DMS53 (cell line): Measurements from ENCODE around the gene ADD1.
"Not testable (repeated sequence)": the region's sequence is repeated elsewhere in the genome, so short reads cannot be mapped to it uniquely, and the experiment has no call there.

ENCODE experiments used
- DNase-seq: peaks from one replicate; lab custom pipeline; 2025; lab: John Stamatoyannopoulos, UW

Gene ADD1

DNA sequence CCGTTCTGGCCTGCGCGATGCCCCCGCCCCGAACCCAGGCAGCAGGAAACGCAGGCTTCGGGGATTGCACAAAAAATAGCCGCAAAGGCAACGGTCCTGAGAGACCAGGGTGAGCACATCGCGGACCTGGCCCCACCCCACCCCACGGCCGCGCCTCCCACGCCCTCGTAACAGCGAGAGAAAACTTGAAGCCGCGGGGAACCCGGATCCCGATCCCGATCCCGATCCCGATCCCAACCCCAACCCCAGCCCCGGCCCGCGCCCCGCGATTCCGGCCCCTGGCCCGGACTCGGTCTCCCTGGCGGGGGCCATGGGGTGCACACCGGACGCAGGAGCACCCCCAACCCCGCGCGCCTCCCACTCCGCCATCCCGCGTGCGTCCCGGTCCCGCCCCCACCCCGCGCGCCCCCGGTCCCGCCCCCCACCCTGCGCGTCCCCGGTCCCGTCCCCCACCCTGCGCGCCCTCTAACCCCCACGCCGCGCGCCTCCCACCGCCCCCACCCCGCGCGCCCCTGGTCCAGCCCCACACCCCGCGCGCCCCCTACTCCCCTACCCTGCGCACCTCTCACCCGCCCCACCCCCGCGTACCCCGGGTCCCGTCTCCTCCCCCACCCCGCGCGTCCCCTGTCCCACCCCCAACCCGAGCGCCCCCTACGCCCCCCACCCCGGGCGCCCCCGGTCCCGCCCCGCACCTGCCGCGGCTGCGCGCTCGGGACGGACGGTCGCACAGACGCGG lies 90.6 kb downstream of the ADD1 start:
- peak; percentile 77 for DNase-seq

DNA sequence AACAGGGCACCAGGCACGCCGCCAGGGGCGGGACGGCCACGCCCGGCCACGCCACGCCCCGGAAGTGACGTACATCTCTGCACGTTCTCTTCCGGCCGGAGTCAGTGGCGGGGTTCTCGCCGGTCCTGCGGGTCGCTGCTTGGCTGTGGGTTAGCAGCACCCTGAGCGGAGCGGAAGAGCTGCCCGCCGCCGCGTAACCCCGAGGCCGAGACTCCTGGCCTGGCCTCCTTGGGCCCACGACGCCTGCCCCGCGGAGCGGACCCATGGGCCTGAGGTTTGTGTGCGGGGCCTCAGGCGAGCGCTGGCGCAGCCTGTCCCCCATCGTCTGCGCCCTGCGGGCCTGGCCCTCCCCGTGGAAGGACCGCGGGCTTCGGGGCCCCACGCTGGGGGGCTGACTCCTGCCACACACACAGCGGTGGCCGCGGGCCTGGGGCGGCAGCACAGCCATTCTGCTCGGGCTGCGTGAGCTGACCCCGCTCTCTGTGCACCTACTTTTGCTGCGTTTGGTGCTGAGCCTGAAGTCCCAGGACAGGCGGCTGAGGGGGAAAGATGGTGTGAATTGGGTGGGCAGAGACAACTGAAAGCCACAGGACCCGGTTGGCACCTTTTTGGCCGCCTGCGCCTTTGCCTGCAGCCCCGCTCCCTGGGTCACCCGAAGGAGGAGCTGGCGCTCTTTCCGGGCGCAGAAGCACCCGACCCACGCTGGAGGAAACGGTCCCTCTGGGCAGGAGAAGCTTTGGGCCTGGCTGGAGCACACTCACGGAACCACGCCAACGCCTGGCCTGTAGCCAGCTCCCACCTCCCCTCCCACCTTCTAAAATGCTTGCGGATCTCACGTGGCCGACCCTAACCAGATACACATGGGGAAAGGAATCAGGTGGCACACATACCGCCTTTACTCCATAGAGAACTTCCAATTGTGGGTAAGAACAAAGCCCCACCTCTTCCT lies 91.4 kb downstream of the ADD1 start:
- DNase-seq: peak; percentile 98

DNA sequence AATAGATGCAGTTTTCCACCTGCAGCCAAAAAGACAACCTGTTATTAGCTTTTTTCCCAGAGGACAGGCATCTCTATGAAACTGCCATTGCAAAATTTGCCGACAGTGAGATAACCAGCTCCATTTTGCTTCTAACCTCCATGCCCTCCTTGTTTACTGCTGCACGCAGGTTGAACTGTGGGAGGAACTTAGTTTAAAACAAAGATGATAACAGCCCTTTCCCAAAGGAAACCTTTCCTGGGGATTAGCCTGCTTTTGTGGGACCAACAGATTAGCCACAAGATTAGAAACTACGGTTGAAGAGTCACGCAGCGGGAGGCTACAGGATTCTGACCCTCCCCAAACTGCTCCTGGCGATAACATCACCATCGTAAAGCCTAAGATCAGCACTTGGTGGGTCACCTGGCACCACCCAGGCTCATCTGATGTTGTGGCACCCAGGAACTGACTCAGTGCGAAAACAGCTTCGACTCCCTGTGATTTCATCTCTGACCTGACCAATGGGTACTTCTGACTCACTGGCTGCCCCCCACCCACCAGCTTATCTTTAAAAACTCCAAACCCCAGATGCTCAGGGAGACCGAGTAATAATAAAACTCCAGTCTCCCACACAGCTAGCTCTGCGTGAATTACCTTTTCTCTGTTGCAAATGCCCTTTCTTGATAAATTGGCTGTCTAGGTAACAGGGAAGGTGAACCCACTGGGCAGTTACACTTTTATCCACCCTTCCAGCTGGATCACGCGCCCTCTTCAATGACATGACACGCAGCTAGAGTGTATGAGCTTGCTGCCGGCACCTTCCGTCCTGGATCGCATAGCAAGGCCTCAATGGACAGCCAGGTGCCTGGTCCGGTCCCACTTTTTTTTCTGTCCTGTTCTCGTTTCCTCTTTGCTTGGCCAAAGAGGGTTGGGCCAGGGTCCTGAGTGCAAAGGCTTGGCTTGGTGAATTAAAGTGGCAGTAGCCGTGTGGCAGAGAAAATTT lies 92.4 kb downstream of the ADD1 start:
- peak; percentile 54 for DNase-seq

DNA sequence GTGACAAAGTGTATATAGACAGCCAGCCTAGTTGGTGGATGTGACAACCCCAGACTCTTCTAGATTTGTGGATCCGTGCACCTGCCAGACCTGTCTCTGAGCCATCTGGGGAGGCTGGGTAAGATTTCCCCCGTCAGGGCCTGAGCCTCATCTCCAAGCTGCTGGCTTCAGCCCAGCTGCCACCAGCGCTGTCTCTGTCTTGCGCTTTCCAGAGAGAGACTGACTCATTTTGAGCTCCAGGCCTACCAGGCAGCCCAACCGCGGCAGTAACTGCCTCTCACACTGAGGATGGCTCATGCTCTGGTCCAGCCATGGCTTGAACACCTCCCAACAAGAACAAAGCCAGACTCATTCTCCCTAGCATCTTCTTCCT lies 93.1 kb downstream of the ADD1 start:
- peak; percentile 73 for DNase-seq

DNA sequence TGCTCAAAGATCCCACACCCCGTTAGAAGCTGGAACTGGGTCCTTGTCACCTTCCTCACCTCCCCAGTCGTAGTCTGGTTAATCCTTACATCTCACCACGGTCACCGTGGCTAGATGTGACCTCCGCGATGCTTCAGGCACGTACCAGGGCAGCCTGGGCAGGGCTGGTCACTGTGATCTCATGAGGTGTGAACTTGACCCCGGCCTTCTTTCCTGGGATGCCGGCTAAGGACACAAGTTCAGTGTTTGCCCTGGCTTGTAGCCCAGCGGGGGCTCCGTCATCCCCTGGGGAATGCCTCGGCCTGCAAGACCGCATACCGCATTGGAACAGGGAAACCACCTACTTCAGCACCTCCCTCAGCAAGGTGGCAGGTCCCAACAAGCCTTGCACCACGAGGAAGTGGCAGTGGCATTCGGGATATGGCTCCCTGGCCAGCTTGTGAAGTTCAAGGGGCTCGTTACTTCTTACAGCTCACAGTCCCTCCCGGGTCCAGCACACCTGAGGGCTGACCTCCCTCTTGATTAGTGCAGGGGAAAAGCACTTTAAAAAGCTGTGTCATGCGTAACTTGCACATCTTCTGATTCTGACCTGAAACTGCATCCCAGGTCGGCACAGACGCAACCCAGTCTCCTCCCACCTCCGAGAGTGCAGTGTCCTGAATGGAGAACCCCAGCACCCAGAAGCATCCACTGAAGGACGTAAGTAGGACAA lies 93.7 kb downstream of the ADD1 start:
- DNase-seq: peak; percentile 56

DNA sequence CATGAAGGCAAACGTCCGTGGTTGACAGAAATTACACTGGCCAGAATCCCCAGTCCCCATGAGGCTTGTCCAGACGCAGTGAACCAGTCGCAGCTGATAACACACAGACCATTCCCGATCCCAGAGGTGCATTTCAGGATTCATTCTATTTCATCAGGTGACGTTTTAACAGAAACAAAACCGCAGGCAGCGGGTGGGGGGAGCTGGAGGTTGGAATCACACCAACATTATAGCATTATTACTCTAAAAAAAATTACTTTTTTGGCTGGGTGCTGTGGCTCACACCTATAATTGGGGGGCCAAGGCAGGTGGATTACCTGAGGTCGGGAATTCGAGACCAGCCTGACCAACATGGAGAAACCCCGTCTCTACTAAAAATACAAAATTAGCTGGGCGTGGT lies 94.3 kb downstream of the ADD1 start:
- no peak for DNase-seq

DNA sequence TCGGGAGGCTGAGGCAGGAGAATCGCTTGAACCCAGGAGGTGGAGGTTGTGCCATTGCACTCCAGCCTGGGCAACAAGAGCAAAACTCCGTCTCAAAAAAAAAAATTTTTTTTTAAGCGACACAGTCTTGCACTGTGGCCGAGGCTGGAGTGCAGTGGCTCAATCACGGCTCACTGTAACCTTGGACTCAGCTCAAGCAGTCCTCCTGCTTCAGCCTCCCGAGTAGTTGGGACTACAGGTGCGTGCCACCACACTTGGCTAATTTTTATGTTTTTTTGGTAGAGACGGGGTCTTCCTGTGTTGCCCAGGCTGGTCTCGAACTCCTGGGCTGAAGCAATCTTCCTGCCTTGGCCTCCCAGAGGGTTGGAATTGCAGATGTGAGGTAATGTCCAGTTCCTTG lies 94.8 kb downstream of the ADD1 start:
- DNase-seq: not testable (repeated sequence)

DNA sequence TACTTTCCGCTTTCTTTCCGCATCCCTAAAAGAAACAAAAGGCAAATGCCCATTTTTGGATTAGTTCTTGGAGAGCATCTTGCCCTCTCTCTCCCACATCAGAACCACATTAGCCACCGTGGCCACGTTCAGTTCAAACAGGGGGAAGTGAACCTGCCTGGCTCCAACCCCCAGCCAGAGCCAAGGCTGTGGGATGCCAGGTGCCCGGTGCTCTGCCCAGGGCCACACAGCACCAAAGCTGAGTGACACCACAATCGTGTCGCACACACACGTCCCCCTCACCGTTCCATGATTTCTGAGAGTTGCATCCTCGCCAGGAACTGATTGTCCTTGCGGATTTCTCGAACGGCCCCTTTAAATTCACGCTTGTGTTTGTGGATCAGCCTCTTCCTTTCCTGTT lies 95.3 kb downstream of the ADD1 start:
- no peak for DNase-seq

DNA sequence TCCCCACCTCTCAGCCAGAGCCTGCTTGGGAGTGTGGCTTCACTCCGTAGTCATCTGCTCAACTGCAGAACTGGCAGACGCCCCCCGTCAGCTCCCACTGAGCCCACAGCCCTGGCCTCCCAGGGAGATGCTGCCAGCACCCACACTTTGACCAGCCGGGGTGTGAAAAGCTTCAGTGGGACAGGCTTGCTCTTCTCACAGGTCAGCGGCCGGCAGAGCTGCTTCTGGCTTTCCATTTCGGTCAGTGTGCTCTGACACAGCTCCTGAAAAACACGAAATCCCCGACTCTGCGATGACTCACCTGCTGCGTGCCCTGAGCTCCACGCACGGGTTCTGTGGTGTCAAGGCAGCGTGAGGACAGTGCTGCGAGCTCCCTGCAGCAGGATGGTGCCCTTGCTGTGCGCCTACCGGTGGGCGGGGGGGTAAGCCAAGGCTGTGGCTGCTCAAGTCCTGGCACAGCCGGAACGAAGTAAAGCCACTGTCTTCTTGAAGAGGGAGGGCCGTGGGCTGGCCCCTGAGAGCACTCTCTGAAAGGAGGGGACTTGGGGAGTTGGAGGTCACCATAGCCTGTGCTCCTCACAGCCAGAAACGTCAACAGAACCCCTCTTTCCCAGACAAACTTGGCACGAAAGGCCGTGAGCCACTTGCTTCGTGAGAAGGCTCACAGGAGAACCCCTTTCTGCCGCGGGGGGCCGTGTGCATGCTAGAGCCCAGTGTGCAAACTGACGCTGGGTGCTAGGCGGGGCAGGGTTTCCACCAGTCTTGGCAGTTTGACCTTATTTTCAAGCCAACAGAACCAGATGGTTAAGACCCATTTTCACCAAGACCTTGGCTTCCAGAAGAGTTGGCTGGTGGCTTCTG lies 96.0 kb downstream of the ADD1 start:
- DNase-seq: no peak

DNA sequence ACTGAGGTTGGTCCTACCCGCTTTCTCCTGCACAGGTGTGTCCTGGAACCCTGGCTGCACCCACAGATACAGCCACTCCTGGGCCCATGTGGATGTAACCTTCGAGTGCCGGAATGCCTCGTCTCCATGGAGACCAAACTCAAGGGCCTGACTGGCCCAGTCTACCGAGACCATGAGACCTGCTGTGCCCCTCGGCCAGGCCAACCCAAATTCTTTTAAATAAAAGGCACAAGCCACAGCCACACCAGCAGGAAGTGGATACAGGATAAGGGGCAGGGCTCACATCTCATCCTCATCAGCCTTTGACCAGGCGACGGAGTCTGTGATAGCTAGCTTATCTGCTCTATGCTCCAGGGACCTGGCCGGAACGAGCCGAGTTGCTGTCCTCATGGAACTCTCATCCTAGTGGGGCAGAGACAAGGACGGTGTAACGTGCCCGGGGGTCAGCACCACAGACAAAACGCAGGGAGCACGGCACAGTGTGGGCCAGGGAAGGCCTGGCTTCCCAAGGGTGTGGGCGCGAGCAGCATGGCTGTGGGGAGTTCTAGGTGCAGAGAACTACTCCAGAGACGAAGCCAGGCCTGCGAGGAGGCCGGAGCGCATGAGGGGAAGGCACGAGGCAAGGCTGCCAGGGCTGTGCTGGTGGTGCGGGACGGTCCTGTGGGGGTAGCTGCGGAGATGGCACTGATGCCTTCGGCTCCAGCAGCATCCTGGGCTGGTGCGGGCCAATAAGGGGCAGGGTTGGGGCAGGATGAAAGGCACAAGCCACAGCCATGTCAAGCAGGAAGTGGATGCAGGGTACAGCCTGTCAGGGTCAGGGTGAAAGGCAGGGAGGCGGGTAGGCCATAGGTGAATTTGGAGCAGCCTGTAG lies 96.9 kb downstream of the ADD1 start:
- DNase-seq: no peak

DNA sequence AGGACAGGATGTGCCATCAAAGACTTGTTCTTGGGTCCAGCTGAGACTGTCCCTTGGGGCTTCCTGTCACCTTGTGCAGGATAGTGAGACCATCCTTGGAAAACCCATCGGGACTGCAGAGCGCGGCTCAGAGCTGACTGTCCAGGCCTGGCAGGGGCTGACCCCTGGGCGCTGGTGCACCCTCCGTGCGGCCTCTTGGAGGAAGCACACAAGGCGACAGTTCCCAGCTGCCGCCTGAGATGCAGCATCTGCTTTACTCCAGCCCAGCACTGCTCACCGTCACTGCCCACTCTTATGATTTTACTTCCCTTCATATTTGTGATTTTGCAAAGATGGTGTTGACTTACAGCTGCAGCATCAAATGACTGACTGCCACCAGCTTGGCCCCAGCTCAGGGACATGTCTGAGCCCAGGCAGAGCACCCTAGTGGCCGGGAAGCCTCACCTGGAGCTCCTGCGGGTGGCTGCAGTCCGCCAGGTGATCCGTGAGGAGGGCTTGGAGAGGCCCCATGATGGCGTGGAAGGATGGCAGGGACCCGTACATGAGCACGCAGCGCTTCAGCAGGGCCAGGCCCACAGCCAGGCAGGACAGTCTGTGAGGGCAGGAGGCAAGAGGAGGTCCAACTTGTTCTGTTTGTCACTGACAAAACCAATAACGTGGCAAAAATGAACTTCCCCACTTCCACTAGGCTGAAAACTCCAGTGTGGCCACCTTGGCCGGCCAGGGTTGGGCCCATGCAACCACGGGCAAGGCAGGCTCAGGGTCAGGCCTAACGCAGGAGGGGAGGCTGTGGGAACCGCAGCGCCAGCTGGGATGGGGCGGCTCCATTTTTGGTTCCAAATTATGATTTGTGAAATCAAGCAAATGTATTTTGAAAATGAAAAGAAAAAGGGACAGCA lies 97.7 kb downstream of the ADD1 start:
- no peak for DNase-seq

DNA sequence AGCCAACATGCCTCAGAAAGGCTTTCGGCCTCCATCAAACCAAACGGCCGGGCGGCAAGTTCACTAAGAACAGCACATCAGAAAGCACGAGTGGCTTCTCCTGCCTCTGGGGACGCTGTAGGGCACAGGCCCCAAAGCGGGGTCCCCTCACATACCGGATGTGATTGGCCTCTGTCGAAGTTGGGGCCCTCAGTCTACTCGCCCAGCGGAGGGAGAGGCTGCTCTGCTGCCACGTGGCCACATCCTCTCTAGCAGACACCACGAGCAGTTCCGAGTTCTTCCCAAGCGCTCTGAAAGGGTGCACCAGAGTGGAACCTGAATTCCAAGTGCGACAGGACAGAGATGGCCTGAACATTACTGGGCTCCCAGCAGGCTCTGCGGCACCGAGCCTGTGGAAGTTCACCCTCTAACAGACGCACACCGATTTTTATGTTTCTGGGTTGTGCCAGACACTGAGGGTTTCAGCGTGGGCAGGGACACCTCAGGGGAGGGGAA lies 98.4 kb downstream of the ADD1 start:
- DNase-seq: no peak

DNA sequence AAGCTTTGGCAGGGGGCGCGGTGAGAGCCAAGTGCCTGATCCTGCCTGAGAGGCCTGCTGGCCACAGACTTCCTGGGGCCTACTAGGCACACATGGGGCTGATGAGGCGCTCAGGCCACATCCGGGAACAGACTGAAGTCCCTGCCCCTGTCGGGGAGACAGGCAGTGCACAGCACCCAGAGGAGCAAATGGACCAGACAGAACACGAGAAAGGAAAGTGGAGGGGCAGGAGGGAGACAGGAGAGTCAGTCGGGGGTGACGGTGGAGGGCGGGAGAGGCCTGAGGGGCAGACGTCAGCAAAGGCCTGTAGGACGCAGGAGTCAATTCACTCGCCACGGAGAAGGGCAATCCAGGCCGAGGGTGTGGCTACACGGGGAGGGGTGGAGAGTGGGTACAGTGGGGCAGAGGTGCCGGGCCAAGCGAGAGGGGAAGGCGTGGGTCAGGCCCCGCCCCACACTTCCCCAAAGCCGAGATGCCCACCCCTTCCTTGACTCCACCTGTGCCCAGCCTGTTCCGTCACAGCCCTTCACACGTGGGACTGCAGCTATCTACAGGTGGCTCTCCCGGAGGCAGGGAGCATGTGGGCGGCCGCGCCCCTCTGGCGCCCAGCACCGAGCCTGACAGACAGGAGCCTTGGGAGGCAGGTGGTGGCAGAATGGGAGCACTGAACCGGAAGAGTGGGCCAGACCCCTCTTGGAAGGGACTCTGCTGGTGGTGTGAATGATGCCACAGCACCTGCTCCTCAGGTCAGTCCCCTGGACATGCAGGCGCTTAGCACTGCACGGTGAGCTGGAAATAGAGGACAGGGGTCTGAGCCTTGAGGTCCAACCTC lies 99.1 kb downstream of the ADD1 start:
- DNase-seq: no peak

DNA sequence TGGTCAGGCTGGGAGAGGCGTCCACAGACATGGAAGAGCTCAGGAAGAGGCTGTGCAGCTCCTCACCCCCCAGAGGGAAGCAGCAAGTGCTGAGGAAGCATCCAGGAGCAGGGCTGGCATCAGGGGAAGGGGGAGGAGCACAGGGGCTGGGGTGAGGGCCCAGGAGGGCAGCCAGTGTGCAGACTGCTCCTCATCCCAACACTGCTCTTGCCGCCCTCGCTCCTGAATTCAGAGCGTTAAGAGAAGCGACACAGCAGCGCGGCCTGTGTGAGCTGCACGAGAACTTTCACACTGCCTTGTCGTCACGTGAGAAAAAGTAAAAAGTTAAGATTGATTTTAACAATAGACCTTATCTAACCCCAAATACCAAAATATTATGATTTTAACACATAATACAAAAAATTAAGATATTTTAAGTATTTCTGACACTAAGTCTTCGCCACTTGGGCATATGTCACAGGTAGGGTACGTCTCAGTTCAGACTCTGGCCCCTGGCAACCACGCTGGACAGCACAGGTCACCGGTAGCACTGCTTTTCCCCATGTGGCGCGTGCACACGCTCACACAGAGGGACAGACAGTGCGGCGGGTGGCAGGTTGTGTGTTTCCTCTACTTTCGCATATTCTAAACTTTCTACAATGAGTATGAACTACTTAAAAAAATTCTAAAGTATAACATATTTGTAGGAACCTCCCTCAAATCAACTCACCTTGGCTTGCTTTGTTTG lies 99.9 kb downstream of the ADD1 start:
- no peak for DNase-seq

DNA sequence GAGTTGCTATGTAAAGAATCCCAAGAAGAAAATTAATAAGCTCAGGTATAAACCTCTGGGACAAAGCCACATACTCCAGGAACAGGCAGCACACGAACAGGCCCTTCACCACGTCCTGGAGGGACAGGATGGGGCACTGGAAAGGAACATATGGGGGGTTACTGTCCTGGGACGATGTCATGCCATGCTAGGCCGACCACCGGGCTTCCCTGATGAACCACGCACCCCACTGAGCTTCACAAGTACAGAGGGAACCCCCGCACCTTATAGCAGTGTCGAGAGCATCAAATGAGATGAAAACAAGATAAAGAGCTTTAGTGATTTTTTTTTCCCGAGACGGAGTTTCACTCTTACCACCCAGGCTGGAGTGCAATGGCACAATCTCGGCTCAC lies 100.4 kb downstream of the ADD1 start:
- DNase-seq: no peak
